ENCODE measurements around the gene NCBP1. TPM values are rescaled to one million over a fixed set of nuclear protein-coding genes. Genes with fewer than 3 reads are reported as not detected.

NCBP1 gene
- total RNA-seq, 1 donor from 2014 or later: 51.4 TPM

GRCh38 chr9:97666907-97667686 lies 33.5 kb downstream of the NCBP1 start:
- H3K4me3 Mint-ChIP-seq: no peak overlapping the region
- no peak overlapping the region for H3K27ac Mint-ChIP-seq
- peak; percentile 60 for DNase-seq

GRCh38 chr9:97668485-97668884 lies 34.9 kb downstream of the NCBP1 start:
- intact Hi-C loops (cut with micrococcal nuclease): loop anchor here (10.0 kb wide), 1 partner anchor 336 kb away; no protein-coding TSS in a partner anchor
- Mint-ChIP-seq H3K27me3 (no peaks in the 10 kb centered on the region), H3K4me3 (no peak overlapping the region), H3K36me3 (ENCODE audit: low read depth) (peaks cover 75% of the 10 kb centered on the region), H3K4me1 (peaks cover 20% of the 10 kb centered on the region), H3K27ac (peak overlapping the region; percentile 59), H3K9me3 (no peaks in the 10 kb centered on the region)
- no peak for DNase-seq

More at GRCh38 chr9:97666907-97667686, 33.5 kb downstream of the NCBP1 start:
- H3K4me1 Mint-ChIP-seq: peaks cover 20% of the 10 kb centered on the region
- no peaks in the 10 kb centered on the region for H3K9me3 Mint-ChIP-seq
- peaks cover 78% of the 10 kb centered on the region for H3K36me3 Mint-ChIP-seq (ENCODE audit: low read depth)
- no peaks in the 10 kb centered on the region for H3K27me3 Mint-ChIP-seq
- intact Hi-C loops (cut with micrococcal nuclease): loop anchor here (10.0 kb wide), 1 partner anchor 338 kb away; no protein-coding TSS in a partner anchor

- peaks cover 17% of the 10 kb centered on the region for H3K4me1 Mint-ChIP-seq
- H3K27ac Mint-ChIP-seq: no peak overlapping the region
- H3K36me3 Mint-ChIP-seq (ENCODE audit: low read depth): peaks cover 75% of the 10 kb centered on the region
- H3K4me3 Mint-ChIP-seq: no peak overlapping the region
- no peaks in the 10 kb centered on the region for H3K9me3 Mint-ChIP-seq
- no peak for DNase-seq
- intact Hi-C loops (cut with micrococcal nuclease): no loop called here
- no peaks in the 10 kb centered on the region for H3K27me3 Mint-ChIP-seq
These were observed 37.0 kb downstream of the NCBP1 start for GRCh38 chr9:97670586-97670985.

DNA sequence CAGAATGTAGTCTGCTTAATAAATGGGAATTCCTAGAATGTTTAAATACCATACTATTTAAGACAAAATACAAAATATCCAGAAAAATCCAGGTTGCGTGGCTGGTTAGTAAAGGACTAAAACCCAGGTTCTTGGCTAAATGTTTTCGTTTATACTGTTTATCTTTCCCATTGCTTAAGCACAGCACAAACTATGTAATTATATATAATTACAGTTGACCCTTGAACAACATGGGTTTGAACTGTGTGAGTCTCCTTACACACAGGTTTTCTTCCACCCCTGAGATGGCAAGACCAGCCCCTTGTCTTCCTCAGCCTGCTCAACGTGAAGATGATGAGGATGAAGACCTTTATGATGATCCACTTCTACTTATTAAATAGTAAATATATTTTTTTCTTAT lies 38.8 kb downstream of the NCBP1 start:
- no peak overlapping the region for H3K27ac Mint-ChIP-seq
- no peak overlapping the region for H3K4me3 Mint-ChIP-seq
- intact Hi-C loops (cut with micrococcal nuclease): no loop called here
- H3K4me1 Mint-ChIP-seq: peaks cover 7% of the 10 kb centered on the region
- no peak for DNase-seq
- H3K9me3 Mint-ChIP-seq: no peaks in the 10 kb centered on the region
- peaks cover 70% of the 10 kb centered on the region for H3K36me3 Mint-ChIP-seq (ENCODE audit: low read depth)
- no peaks in the 10 kb centered on the region for H3K27me3 Mint-ChIP-seq

DNA sequence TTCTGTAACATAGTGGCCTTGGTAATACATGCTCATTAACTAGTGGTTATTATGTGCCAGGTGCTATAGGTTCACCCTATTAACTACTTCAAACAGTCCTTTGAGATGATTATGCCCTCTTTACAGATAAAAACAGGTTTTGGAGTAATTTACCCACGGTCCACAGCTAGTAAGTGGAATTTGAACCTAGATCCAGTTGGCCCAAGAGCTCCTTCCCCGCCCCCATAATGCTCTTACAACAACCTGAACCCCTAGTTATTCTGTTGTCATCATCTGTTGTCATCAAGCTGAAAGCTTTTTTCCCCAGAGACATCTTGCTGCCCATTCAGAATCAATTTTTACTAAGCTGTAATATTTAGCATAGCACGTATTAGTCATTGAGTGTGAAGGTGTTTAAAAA lies 40.3 kb downstream of the NCBP1 start:
- H3K4me3 Mint-ChIP-seq: no peak overlapping the region
- no peaks in the 10 kb centered on the region for H3K27me3 Mint-ChIP-seq
- peaks cover 68% of the 10 kb centered on the region for H3K36me3 Mint-ChIP-seq (ENCODE audit: low read depth)
- intact Hi-C loops (cut with micrococcal nuclease): no loop called here
- peaks cover 3% of the 10 kb centered on the region for H3K4me1 Mint-ChIP-seq
- no peaks in the 10 kb centered on the region for H3K9me3 Mint-ChIP-seq
- no peak overlapping the region for H3K27ac Mint-ChIP-seq
- no peak for DNase-seq

DNA sequence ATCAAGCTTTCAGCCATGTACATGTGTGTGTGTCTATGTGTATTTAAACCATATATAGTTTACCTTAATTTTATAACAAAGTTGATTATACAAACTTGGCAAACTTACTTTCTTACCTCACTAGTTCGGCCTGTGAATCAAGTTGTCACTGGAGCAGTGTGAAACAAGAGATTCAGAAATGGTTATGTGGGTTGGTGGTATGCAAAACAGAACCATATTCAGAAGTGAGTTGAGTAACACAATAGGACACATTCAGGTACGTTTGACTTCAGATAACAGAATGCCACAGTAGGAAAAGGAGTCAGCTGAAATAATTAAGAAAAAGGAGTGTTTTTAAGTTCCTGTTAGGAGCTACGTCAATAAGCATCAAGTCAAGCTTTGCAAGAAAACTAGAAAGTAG lies 42.0 kb downstream of the NCBP1 start:
- Mint-ChIP-seq H3K4me1 (peaks cover 3% of the 10 kb centered on the region), H3K27ac (no peak overlapping the region), H3K36me3 (ENCODE audit: low read depth) (peaks cover 64% of the 10 kb centered on the region), H3K4me3 (no peak overlapping the region), H3K9me3 (no peaks in the 10 kb centered on the region), H3K27me3 (no peaks in the 10 kb centered on the region)
- intact Hi-C loops (cut with micrococcal nuclease): no loop called here
- no peak for DNase-seq

DNA sequence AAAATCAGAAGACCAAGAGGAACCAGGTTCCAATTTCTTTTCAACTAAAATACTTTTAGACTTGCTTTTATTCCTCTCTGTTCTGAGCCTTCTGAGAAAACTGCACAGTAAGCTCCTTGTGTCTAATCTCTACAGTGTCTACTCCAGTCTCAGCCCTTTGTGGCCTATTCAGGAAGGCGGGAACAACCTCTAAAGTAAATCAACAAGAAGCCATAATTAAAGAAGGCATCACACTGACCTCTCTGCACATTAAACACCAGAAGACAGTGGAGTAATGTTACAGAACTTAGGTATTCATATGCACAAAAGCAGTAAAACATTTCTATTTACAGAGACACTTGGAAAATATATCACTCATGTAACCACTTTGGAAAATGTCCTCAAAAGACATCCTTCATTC lies 48.6 kb downstream of the NCBP1 start:
- Mint-ChIP-seq H3K36me3 (ENCODE audit: low read depth) (peaks cover 46% of the 10 kb centered on the region), H3K27ac (no peak overlapping the region), H3K4me1 (no peaks in the 10 kb centered on the region)

GRCh38 chr9:97688654-97689053 lies 55.0 kb downstream of the NCBP1 start:
- H3K4me3 Mint-ChIP-seq: no peak overlapping the region
- no peaks in the 10 kb centered on the region for H3K9me3 Mint-ChIP-seq
- peaks cover 8% of the 10 kb centered on the region for H3K4me1 Mint-ChIP-seq
- no peak for DNase-seq
- H3K36me3 Mint-ChIP-seq (ENCODE audit: low read depth): peaks cover 54% of the 10 kb centered on the region
- H3K27me3 Mint-ChIP-seq: no peaks in the 10 kb centered on the region
- H3K27ac Mint-ChIP-seq: no peak overlapping the region
- intact Hi-C loops (cut with micrococcal nuclease): no loop called here

More for the DNA sequence above, 48.6 kb downstream of the NCBP1 start:
- intact Hi-C loops (cut with micrococcal nuclease): no loop called here
- Mint-ChIP-seq H3K9me3 (no peaks in the 10 kb centered on the region), H3K27me3 (no peaks in the 10 kb centered on the region), H3K4me3 (no peak overlapping the region)
- DNase-seq: no peak

GRCh38 chr9:97689401-97690180 lies 56.0 kb downstream of the NCBP1 start:
- intact Hi-C loops (cut with micrococcal nuclease): loop anchor here (10.0 kb wide), 1 partner anchor 835 kb away; the partner anchor contains the start of gene ZNF782
- no peak for DNase-seq
- Mint-ChIP-seq H3K36me3 (ENCODE audit: low read depth) (peaks cover 50% of the 10 kb centered on the region), H3K27ac (no peak overlapping the region), H3K9me3 (no peaks in the 10 kb centered on the region), H3K27me3 (no peaks in the 10 kb centered on the region), H3K4me3 (no peak overlapping the region), H3K4me1 (peaks cover 16% of the 10 kb centered on the region)

- Mint-ChIP-seq H3K36me3 (ENCODE audit: low read depth) (peaks cover 26% of the 10 kb centered on the region), H3K27me3 (no peaks in the 10 kb centered on the region), H3K4me1 (peaks cover 47% of the 10 kb centered on the region), H3K4me3 (no peak overlapping the region), H3K9me3 (no peaks in the 10 kb centered on the region), H3K27ac (no peak overlapping the region)
- intact Hi-C loops (cut with micrococcal nuclease): loop anchor here (5.0 to 10.0 kb wide), 5 partner anchors 213 to 840 kb away; partner anchors contain the start of genes TBC1D2, TDRD7, TRMO and ZNF782
- no peak for DNase-seq
These were observed 61.1 kb downstream of the NCBP1 start for GRCh38 chr9:97694769-97695168.

DNA sequence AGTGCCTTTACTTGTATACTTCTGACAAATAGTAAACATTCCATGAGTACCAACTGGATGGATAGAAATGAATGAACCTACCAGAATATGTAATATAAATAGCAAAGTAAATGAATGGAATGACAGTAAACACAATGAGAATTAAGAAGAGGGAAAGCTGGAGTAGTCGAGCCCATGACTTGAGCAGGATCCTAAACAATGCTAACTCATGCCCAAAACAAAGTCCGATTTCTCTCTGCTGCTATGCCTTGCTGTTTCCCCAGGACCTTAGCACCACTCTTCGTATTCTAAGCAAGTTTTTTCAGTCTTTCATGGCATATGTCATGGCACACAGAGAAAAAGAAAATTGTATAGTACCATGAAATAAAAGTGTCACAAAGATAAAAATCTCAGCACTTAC lies 61.8 kb downstream of the NCBP1 start:
- DNase-seq: no peak
- Mint-ChIP-seq H3K27ac (no peak overlapping the region), H3K9me3 (no peaks in the 10 kb centered on the region), H3K4me3 (peak overlapping the region; percentile 91), H3K4me1 (peaks cover 47% of the 10 kb centered on the region), H3K27me3 (no peaks in the 10 kb centered on the region), H3K36me3 (ENCODE audit: low read depth) (peaks cover 20% of the 10 kb centered on the region)
- intact Hi-C loops (cut with micrococcal nuclease): loop anchor here (5.0 to 10.0 kb wide), 5 partner anchors 212 to 841 kb away; partner anchors contain the start of genes TBC1D2, TDRD7, TRMO and ZNF782

- Mint-ChIP-seq H3K27me3 (no peaks in the 10 kb centered on the region), H3K9me3 (no peaks in the 10 kb centered on the region), H3K4me3 (peak overlapping the region; percentile 91), H3K27ac (peak overlapping the region; percentile 89), H3K36me3 (ENCODE audit: low read depth) (peaks cover 14% of the 10 kb centered on the region), H3K4me1 (peaks cover 47% of the 10 kb centered on the region)
- no peak for DNase-seq
- intact Hi-C loops (cut with micrococcal nuclease): loop anchor here (5.0 to 10.0 kb wide), 5 partner anchors 211 to 841 kb away; partner anchors contain the start of genes TBC1D2, TDRD7, TRMO and ZNF782
These were observed 62.6 kb downstream of the NCBP1 start for GRCh38 chr9:97695995-97696802.
